Loucy (cell line): ENCODE measurements around the gene PTK6.

Experiments used
- H2AFZ ChIP-seq: fragments of 200-600 bp; sonication (generic); 2 replicates; pipeline ENCODE4 v1.6.0; 2016; ENCODE audit warnings: antibody characterized with exemption, mild to moderate bottlenecking, low read length, moderate library complexity
- H3F3A ChIP-seq: fragments of 200-600 bp; 2 replicates; pipeline ENCODE4 v1.6.0; 2016; ENCODE audit warnings: antibody characterized with exemption, low read depth, mild to moderate bottlenecking
- H3K27me3 ChIP-seq: fragments of 200-600 bp; sonication (generic); 2 replicates; pipeline ENCODE4 v1.6.1; 2014; ENCODE audit warnings: low read length, mild to moderate bottlenecking; ENCODE audit not compliant: insufficient read depth, poor library complexity, severe bottlenecking
- H3K36me3 ChIP-seq: fragments of 200-600 bp; sonication (generic); 2 replicates; pipeline ENCODE4 v1.6.1; 2016; ENCODE audit warnings: low read length; ENCODE audit not compliant: insufficient read depth
- H3K4me1 ChIP-seq: fragments of 200-600 bp; sonication (generic); 2 replicates; pipeline ENCODE4 v1.5.1; 2014; ENCODE audit warnings: low read length, mild to moderate bottlenecking; ENCODE audit not compliant: insufficient read depth, poor library complexity, severe bottlenecking
- H3K4me2 ChIP-seq: fragments of 200-600 bp; sonication (generic); 2 replicates; pipeline ENCODE4 v1.6.0; 2014; ENCODE audit warnings: antibody characterized with exemption, low read length, low read depth, mild to moderate bottlenecking; ENCODE audit not compliant: poor library complexity, severe bottlenecking
- H3K4me3 ChIP-seq: fragments of 200-600 bp; sonication (generic); 2 replicates; pipeline ENCODE4 v1.5.1; 2014; ENCODE audit warnings: low read length, mild to moderate bottlenecking, mixed read lengths; ENCODE audit not compliant: poor library complexity, severe bottlenecking
- H3K79me2 ChIP-seq: fragments of 200-600 bp; sonication (generic); 2 replicates; pipeline ENCODE4 v1.6.1; 2014; ENCODE audit warnings: low read length; ENCODE audit not compliant: insufficient read depth
- H3K9ac ChIP-seq: fragments of 200-600 bp; sonication (generic); 2 replicates; pipeline ENCODE4 v1.6.0; 2014; ENCODE audit warnings: mild to moderate bottlenecking, low read depth, low read length, moderate library complexity; ENCODE audit not compliant: poor library complexity, severe bottlenecking
- H3K9me2 ChIP-seq: fragments of 200-600 bp; sonication (generic); replicated peaks from 2 replicates; pipeline ENCODE4 v1.6.1; 2016; ENCODE audit warnings: low read depth, low read length, mixed read lengths
- H3K9me3 ChIP-seq: fragments of 200-600 bp; sonication (generic); 2 replicates; pipeline ENCODE4 v1.6.1; 2014; ENCODE audit warnings: mild to moderate bottlenecking, antibody characterized with exemption, low read length, low read depth; ENCODE audit not compliant: insufficient read depth
- H4K20me1 ChIP-seq: fragments of 200-600 bp; sonication (generic); 2 replicates; pipeline ENCODE4 v1.6.0; 2014; ENCODE audit warnings: antibody characterized with exemption, low read length, mild to moderate bottlenecking; ENCODE audit not compliant: insufficient read depth, poor library complexity, severe bottlenecking
- EZH2phosphoT487 ChIP-seq: fragments of 200-600 bp; IDR thresholded peaks from 2 replicates; pipeline ENCODE4 v1.6.1; 2018; ENCODE audit warnings: antibody characterized with exemption, mild to moderate bottlenecking, moderate library complexity, borderline replicate concordance
- TF ChIP-seq, protein P1 (sequence below): fragments of 200-600 bp; sonication (generic); conservative IDR thresholded peaks from 2 replicates; pipeline ENCODE4 v1.5.1; 2014; ENCODE audit warnings: mild to moderate bottlenecking, antibody characterized with exemption, low read length

The PTK6 gene

DNA sequence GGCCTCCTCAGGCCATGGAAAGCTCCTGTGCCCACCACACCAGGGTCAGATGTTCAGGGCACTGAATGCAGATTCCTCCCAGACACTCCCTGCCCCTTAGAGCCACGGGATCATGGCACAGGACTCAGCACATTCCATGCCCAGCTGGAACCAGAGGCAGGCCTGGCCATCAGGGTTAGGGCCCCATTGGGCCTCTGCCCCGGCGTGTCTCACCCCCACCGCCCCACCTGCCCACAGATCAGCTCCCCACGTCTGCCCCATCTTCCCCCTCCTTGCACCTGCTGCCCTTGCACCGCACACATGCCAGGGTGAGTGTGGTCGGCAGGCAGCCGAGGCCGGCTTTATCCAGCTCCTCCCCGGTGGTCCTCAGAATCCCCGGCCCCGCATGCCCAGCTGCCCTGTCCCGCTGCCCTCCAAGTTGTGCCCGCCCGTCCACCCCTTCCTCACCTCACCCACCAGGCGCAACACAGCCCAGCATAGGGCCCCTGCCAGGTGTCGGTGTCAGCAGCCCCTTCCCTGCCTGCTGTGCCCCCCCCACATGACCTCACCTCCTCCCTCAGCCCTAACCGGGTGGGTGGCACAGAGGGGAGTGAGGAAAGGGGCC is 12.6 kb upstream of the PTK6 start:
- Histone ChIP-seq H3K27me3 (no peaks in the 10 kb centered on the region), H3F3A (no peaks in the 10 kb centered on the region), H3K79me2 (no peaks in the 10 kb centered on the region), H3K9me2 (no peaks in the 10 kb centered on the region), H4K20me1 (no peaks in the 10 kb centered on the region), H3K36me3 (no peaks in the 10 kb centered on the region), H3K9me3 (no peaks in the 10 kb centered on the region), H2AFZ (no peak overlapping the region), H3K4me1 (peaks cover 26% of the 10 kb centered on the region), H3K4me2 (no peak overlapping the region), H3K9ac (no peak overlapping the region), H3K4me3 (no peak overlapping the region)
- TF ChIP-seq, protein P1, sequence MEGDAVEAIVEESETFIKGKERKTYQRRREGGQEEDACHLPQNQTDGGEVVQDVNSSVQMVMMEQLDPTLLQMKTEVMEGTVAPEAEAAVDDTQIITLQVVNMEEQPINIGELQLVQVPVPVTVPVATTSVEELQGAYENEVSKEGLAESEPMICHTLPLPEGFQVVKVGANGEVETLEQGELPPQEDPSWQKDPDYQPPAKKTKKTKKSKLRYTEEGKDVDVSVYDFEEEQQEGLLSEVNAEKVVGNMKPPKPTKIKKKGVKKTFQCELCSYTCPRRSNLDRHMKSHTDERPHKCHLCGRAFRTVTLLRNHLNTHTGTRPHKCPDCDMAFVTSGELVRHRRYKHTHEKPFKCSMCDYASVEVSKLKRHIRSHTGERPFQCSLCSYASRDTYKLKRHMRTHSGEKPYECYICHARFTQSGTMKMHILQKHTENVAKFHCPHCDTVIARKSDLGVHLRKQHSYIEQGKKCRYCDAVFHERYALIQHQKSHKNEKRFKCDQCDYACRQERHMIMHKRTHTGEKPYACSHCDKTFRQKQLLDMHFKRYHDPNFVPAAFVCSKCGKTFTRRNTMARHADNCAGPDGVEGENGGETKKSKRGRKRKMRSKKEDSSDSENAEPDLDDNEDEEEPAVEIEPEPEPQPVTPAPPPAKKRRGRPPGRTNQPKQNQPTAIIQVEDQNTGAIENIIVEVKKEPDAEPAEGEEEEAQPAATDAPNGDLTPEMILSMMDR = no peak
- no peak for TF ChIP-seq EZH2phosphoT487

DNA sequence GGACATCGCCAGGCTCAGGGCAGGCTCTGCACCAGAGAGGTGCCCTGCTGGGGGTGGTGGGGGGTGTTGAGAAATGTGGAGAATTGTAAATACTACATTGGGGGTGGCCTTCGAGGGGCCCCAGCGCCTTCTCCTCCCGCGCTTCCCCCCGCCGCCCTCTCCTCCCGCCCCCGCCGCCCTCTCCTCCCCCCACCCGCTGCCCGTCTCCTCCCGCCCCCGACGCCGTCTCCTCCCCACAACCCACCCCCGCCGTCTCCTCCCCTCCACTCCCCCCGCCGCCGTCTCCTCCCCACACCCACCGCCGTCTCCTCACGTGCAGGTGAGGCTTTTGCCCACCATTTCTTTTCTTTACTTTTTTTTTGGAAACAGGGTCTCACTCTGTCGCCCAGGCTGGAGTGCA is 11.8 kb upstream of the PTK6 start:
- Histone ChIP-seq H4K20me1 (no peaks in the 10 kb centered on the region), H3K4me1 (peaks cover 26% of the 10 kb centered on the region), H3F3A (no peaks in the 10 kb centered on the region), H3K9me2 (no peaks in the 10 kb centered on the region), H3K27me3 (no peaks in the 10 kb centered on the region), H3K4me2 (no peak overlapping the region), H3K9me3 (no peaks in the 10 kb centered on the region), H2AFZ (no peak overlapping the region), H3K4me3 (no peak overlapping the region), H3K36me3 (no peaks in the 10 kb centered on the region), H3K79me2 (no peaks in the 10 kb centered on the region), H3K9ac (no peak overlapping the region)
- no peak for TF ChIP-seq EZH2phosphoT487
- TF ChIP-seq, protein P1 = no peak

DNA sequence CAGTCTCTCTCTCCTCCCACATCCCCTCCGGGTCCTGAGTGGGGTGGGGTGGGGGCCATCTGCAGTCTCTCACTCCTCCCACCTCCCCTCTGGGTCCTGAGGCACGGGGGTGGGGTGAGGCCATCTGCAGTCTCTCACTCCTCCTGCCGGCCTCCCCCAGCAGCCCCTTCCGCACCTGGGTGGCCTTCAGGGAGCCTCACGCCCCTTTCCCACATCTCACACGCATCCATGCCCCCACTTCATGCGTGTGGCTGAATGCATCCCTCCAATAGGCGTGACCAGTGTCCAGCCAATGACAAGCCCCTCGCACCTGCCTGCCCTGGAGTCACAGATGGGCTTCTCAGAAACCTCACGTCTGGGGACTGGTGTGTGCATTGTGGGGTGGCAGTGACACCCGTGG is 11.4 kb upstream of the PTK6 start:
- no peaks in the 10 kb centered on the region for H4K20me1 ChIP-seq

More for the DNA sequence above, 11.4 kb upstream of the PTK6 start:
- Histone ChIP-seq H2AFZ (no peak overlapping the region), H3K9ac (no peak overlapping the region), H3K4me3 (no peak overlapping the region), H3K9me3 (no peaks in the 10 kb centered on the region), H3K36me3 (no peaks in the 10 kb centered on the region), H3F3A (no peaks in the 10 kb centered on the region), H3K4me2 (no peak overlapping the region), H3K4me1 (peaks cover 22% of the 10 kb centered on the region), H3K27me3 (no peaks in the 10 kb centered on the region), H3K9me2 (no peaks in the 10 kb centered on the region), H3K79me2 (no peaks in the 10 kb centered on the region)
- no peak for TF ChIP-seq EZH2phosphoT487
- TF ChIP-seq, protein P1 = no peak
